Ureter (tissue), 1 donor: ENCODE data around the gene CNPY4. TPM values are rescaled to one million over a fixed set of nuclear protein-coding genes. Genes with fewer than 3 reads are reported as not detected.

Experiments used
- DNase-seq: peaks from one replicate; pipeline ENCODE4 v3.0.0-alpha.2; 2020; ENCODE audit warnings: low spot score
- total RNA-seq: library from RNA; stranded (reverse); gene quantifications from one replicate; pipeline ENCODE4 v1.2.4, GENCODE V29; 2023
- donor health status: DM: yes; HTN: yes; CAD: no.

The CNPY4 gene
- total RNA-seq, 1 donor from 2014 or later, result 8.7 TPM

GRCh38 chr7:100167912-100168323 is 48.5 kb downstream of the CNPY4 start:
- peak; percentile 52 for DNase-seq

GRCh38 chr7:100169147-100169850 is 49.9 kb downstream of the CNPY4 start:
- no peak for DNase-seq

DNA sequence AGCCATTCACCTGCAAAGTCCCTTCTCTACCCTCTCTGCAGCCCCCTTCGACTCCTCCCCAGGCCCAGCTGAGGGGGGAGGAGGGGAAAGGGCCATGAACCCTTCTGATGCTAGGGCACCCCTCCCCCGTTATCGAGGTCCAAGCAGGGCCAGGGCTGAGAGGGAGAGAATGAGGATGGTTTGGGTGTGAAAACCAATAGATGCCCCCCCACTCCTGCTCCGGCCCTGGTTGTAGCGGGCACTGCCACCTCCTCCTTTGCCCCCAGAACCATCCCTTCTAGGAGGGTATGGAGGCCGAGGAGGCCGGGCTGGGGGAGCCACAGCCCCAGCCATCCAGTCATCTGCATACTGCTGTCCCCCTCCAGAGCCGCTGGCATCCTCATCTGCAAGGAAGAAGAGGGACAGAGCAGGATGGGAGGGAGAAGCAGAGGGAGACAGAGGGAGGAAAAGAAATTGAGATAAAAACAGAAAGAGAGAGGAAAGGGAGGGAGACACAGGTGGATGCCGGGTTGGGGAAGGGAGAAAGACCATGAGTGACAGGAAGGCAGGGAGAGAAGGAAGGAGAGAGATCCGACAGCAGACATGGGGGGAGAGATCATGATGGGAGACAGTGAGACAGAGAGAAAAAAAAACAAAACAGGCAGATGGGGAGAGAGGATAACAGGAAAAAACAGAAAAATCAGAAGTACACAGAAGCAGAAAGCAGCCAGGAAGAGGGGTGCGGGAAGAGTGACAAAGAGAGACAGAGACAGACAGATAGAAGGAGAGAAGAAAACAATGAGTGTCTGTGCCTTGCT is 50.9 kb downstream of the CNPY4 start:
- DNase-seq, result no peak

- peak; percentile 44 for DNase-seq
Measured at GRCh38 chr7:100171087-100171681, 51.8 kb downstream of the CNPY4 start.

- no peak for DNase-seq
Measured at GRCh38 chr7:100171840-100172239, 52.4 kb downstream of the CNPY4 start.

GRCh38 chr7:100173806-100174495 is 54.5 kb downstream of the CNPY4 start:
- DNase-seq, result no peak

- DNase-seq, result no peak
Measured at GRCh38 chr7:100174582-100174981, 55.1 kb downstream of the CNPY4 start.

Other genes starting within 250 kb of the CNPY4 start
- not detected for gene OR2AE1, start 242.6 kb upstream of the CNPY4 start, total RNA-seq
- gene TRIM4, start 200.1 kb upstream of the CNPY4 start, total RNA-seq, result 36.3 TPM
- gene GJC3, start 190.0 kb upstream of the CNPY4 start, total RNA-seq, result not detected
- gene AZGP1, start 143.6 kb upstream of the CNPY4 start, total RNA-seq, result 6.2 TPM
- gene ZKSCAN1, start 104.0 kb upstream of the CNPY4 start, total RNA-seq, result 105 TPM
- 13.3 TPM for gene ZSCAN21, start 69.9 kb upstream of the CNPY4 start, total RNA-seq
- gene ZNF3, start 37.9 kb upstream of the CNPY4 start, total RNA-seq, result 41.3 TPM
- gene COPS6, start 30.7 kb upstream of the CNPY4 start, total RNA-seq, result 121 TPM
- gene MCM7, start 18.2 kb upstream of the CNPY4 start, total RNA-seq, result 52.4 TPM
- gene AP4M1, start 18.0 kb upstream of the CNPY4 start, total RNA-seq, result 19.5 TPM
- 47.4 TPM for gene TAF6, start 276 bp upstream of the CNPY4 start, total RNA-seq
- gene MBLAC1, start 7.3 kb downstream of the CNPY4 start, total RNA-seq, result 1.5 TPM
- gene LAMTOR4, start 29.3 kb downstream of the CNPY4 start, total RNA-seq, result 108 TPM
- 35.5 TPM for gene TRAPPC14, start 39.1 kb downstream of the CNPY4 start, total RNA-seq
- gene GAL3ST4, start 49.0 kb downstream of the CNPY4 start, total RNA-seq, result 7.1 TPM
- gene GPC2, start 57.7 kb downstream of the CNPY4 start, total RNA-seq, result 5.1 TPM
- gene STAG3, start 58.3 kb downstream of the CNPY4 start, total RNA-seq, result 1.9 TPM
- 1.1 TPM for gene PVRIG, start 100.3 kb downstream of the CNPY4 start, total RNA-seq
- gene SPDYE3, start 188.1 kb downstream of the CNPY4 start, total RNA-seq, result not detected
- 94.1 TPM for gene PILRB, start 238.5 kb downstream of the CNPY4 start, total RNA-seq